HG02610 (cell line): ENCODE data around the gene PRKCB.
A peak's percentile ranks its signal among the peaks of the same experiment; 100 is the strongest.

Experiments
- ATAC-seq: cut with Tn5 transposase; IDR thresholded peaks from one replicate; pipeline ENCODE4 v1.9.1; 2021; ENCODE audit warnings: mild to moderate bottlenecking, moderate library complexity; ENCODE audit not compliant: unreplicated experiment

The PRKCB gene

DNA sequence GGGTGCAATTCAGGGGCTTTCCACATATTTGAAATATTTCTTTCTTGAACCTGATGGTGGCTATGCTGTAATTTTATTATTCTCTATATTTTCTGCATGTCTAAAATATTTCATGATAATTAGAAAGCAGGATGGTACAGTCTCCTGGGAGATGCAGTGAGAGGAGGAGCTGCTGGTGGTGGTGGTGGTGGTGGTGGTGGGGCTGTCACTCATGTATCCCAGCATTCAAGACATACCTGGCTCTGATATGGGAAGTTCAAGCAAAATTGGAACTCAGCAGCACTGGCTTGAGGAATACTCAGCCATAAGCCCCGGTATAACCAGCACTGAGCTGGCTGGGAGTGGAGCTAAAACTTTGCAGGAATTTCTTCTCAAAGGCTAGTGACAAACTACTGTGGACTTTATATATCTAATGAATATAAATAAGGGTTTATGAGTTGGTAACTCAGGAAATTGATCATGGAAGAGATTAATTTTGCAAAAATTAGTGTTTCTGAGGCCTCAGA lies 200.3 kb downstream of the PRKCB start:
- ATAC-seq: no peak

GRCh38 chr16:24036614-24037013 lies 200.8 kb downstream of the PRKCB start:
- no peak for ATAC-seq

DNA sequence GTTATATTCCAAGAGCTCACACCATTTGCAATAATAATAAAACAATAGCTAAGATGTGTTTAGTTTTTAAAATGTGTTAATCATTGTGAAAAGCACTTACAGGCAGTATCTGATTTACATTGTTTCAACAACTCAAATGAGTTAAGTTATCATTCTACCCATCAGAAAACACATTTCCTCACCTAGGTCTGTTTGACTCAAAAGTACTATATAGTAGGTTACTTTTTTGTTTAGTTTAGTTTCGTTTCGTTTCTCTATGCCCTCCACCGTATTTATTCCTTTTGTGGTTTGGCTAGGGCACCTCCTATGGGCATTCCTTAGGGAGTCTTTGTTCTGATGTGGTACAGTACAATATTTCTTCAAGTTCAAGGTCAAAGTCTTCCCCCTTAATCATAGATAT lies 201.6 kb downstream of the PRKCB start:
- no peak for ATAC-seq

DNA sequence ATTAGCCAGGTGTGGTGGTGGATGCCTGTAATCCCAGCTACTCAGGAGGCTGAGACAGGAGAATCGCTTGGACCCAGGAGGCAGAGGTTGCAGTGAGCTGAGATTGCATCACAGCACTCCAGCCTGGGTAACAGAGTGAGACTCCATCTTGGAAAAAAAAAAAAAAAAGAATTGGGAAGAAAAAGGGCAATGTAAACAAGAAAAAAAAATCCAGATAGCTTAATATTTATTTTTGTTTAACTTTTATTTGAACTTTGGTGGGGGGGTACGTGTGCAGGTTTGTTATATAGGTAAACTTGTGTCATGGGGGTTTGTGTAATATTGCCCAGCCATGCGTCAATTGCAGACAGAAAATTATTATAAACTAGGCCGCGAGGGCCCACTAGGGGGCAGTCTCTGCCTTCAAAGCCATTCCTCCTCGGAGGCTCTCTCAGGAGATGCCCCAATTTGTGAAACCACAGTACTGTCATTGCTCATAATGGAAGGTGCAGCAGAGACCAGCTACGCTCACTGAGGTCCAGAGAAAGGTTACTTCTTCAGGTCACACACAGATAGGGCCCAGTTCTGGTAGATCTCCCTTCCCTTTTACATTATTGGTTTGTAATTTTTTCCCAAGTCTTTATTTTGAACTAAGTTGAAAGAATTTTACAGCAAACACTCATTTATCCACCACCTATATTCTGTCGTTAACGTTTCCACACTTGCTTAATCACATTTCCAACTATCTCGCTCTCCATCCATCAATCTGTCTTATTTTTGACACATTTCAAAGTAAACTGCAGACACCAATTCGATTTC lies 206.2 kb downstream of the PRKCB start:
- ATAC-seq: peak; percentile 77

GRCh38 chr16:24044467-24044866 lies 208.7 kb downstream of the PRKCB start:
- no peak for ATAC-seq

- no peak for ATAC-seq
Observed at GRCh38 chr16:24045641-24046040, 209.9 kb downstream of the PRKCB start.

DNA sequence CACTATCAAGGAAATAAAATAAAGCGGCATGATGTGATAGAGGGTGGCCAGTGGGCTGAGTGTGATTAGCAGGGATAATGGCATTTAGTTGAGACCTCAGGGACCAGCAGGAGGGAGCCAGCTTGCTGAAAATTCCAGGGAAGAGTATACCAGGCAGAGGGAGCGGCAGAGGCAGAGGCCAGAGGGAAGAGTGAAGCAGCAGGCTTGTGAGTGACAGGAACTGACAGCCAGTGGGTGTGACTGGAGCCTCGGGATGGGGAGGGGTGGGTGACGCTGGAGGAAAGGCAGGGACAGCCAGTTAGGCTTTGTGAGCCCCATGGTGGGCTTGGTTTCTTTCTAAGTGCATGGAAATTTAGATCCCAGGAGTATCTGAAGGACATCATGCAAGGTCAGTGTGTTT lies 210.7 kb downstream of the PRKCB start:
- no peak for ATAC-seq

- no peak for ATAC-seq
Observed at GRCh38 chr16:24049113-24049512, 213.3 kb downstream of the PRKCB start.

GRCh38 chr16:24051125-24051524 lies 215.3 kb downstream of the PRKCB start:
- ATAC-seq: no peak

DNA sequence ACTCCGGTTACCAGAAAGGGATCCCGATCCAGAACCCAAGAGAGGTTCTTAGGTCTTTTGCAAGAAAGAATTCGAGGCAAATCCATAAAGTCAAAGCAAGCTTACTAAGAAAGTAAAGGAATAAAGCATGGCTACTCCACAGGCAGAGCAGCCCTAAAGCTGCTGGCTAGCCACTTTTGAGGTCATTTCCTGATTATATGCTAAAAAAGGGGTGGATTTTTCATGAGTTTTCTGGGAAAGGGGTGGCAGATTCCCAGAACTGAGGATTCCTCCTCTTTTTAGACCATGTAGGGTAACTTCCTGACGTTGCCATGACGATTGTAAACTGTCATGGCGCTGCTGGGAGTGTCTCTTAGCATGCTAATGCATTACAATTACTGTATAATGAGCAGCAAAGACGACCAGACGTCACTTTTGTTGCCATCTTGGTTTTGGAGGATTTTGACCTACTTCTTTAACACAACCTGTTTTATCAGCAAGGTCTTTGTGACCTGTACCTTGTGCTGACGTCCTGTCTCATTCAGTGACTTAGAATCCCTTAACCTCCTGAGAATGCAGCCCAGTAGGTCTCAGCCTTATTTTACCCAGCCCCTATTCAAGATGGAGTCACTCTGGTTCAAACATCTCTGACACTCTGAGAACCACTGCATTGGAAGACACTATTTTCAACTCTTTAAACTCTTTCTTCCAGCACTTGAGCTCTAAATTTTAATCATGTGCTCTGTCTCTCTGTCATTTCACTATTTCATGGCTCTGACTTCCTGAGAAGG lies 216.7 kb downstream of the PRKCB start:
- no peak for ATAC-seq

DNA sequence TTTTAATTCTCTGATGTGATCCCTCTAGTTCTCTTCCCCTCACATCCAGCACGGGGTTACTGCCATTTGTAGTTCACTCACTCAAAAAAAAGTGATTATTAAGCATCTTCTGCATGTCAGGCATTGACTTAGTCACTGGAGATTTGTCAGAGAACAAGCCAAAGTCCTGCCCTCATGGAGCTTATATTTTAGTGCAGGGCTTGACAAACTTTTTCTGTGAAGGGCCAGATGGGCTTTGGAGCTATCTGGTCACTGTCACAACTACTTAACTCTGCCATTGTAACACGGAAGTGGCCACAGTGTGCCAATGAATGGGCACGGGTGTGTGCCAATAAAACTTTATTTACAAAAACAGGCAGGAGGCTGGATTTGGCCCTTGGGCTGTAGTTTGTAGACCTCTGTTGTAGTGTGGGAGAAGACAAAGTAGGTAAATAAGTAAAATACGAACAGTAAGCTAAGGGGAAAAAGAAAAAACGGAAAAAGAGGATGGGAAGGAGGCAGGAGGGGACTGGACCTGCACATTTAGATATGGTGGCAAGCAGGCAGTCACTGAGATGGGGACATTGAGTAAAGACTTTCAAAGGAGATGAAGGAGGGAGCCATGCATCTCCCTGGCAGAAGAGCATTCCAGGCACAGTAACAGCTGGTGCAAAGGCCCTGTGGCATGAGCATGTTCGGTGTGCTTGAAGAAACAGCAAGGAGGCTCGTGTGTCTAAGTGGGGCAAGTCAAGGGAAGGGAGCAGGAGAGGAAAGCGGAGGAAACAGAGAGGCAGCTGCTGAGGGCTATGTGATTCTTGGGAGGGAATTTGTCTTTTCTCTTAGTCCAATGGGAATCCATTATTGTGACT lies 217.5 kb downstream of the PRKCB start:
- no peak for ATAC-seq

DNA sequence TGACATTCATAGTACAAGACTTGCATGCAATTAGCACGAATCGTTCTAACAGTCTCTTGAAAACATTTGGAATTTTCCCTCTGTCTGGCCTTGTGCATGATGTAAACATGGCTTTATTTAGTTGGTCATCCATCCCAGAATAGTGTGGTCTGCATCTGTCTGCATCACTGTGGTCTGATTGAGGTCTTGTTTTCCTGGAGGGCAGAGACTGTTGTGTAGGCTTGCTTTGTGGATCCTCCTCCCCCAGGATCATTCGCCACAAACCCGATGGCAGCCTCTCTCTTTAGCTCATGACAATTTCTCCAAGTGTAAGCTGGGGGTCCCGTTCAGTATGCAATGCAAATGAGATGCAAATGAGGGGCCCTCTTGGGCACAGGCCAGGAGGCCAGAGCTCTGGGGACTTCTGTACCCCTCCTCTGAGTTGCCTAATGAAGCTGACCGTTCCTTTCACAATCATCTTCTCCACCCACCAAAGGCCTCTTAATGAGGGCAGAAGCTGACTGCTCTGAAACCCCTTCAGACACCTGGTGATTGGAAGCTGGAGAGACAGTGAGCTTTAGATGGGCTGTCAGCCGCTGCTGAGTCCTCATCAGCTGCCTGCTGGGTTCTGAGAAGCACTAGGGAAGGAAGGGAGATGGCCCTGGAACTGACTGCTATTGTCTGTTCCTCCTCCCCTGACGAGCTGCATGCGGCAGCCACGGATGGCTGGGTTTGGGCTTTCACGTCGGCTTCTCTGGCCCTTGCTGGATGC lies 219.1 kb downstream of the PRKCB start:
- no peak for ATAC-seq

- ATAC-seq: no peak
Observed at GRCh38 chr16:24062270-24062817, 226.6 kb downstream of the PRKCB start.

GRCh38 chr16:24069036-24069590 lies 233.3 kb downstream of the PRKCB start:
- ATAC-seq: no peak

DNA sequence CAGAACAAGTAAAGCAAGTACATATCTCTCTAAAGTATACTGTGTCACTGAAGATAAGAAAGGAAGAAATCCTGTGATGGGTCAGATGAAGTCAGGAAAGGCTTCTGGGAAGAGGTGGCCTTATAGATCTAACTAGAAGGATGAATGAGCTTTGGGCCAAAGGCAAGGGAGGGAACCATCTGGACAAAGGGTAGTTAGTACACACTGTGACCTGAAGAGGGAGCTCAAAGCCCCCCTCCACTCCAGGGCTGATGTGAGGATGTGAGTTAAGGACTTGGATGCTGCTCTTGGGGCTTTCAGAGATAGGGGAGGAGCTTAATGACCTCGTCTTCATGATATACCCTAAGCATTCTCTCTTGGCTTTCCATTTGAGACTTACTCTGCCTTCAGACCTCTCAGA lies 235.1 kb downstream of the PRKCB start:
- peak; percentile 37 for ATAC-seq

GRCh38 chr16:24071666-24072360 lies 236.0 kb downstream of the PRKCB start:
- no peak for ATAC-seq

- no peak for ATAC-seq
Observed at GRCh38 chr16:24073321-24073720, 237.5 kb downstream of the PRKCB start.

DNA sequence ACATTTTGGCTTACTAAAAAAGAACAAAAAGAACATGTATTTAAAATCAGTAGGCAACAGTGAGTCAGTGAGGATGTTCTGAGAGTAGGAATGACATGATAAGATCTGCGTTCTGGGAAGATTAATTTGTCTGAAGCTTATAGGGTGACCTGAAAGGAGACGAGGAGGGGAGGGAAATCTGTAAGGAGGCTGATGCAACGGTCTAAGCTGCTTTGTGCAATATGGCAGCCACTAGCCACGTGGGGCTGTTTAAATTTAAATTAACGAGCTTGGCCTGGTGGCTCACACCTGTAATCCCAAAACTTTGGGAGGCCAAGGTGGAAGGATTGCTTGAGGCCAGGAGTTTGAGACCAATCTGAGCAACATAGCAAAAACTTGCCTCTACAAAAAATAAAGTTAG lies 238.8 kb downstream of the PRKCB start:
- ATAC-seq: no peak

DNA sequence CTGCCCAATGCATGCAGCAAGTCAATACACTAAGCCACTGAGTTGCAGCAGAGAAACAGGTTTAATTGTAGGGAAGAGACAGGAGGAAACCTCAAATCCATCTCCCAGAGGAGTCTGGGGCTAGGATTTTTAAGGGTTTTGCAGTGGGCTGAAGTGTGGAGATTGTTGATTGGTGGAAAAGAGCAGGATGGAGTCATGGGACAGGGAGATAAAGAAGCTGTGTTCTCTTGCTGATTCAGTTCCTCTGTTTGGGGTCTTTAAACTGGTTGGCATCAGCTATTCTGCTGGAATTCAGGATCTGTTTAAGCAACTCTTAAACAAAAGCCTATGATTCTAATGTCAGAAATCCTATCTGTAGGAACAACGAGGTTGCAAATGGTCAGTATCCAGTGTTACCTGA lies 239.5 kb downstream of the PRKCB start:
- ATAC-seq: no peak
